HUDEP-2 (cell line): Measurements from ENCODE around the gene HACL1.

Experiments used
- DNase-seq, 76 experiments: peaks; one replicate each; lab custom pipeline; 2025; ENCODE audit not compliant: unreplicated experiment in 76 of 76; lab: John Stamatoyannopoulos, UW

Gene HACL1

DNA sequence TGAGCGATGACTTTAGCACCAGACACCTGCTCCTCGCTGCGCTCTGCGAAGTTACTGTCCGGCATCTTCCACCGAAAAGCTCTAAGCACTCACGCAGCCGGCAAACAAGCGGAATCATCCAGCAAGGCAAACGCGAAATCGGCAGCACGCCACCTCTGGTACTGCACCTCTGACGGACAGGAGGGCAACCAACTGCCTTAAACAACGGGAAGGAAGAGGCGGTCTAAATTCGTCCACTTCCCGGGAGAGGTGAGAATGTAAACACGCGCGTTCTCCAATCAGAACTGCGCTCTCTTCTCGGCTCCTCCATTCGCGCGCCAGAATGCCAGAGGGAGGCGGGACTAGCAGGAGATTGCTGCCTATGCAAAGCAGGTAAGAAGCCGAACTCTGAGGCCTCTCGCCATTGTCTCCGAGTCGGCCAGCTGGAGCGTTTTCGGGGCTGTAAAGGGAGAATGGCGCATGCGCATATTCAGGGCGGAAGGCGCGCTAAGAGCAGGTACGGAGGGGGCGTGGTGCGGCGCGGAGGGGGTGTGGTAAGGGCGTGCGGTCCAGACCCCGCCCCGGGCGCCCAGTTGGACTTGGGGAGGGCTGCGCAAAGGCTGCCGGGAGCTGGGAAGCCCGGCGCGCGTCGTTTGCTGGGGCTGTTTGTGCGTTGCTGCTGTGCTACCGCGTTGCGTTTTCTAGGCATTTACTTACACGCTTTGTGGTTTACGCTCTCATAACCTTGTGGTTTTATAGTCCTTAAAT is at the start of gene HACL1, which contains the start of gene BTD:
TSS of gene HACL1 (minus strand) at position 171 of the 747 bp plus-strand sequence. CDS start at position 65, 106 bp downstream.
TSS of gene BTD (plus strand) at position 347 of the 747 bp plus-strand sequence. CDS start 33,695 bp downstream, outside the sequence.
- no peak for DNase-seq

DNA sequence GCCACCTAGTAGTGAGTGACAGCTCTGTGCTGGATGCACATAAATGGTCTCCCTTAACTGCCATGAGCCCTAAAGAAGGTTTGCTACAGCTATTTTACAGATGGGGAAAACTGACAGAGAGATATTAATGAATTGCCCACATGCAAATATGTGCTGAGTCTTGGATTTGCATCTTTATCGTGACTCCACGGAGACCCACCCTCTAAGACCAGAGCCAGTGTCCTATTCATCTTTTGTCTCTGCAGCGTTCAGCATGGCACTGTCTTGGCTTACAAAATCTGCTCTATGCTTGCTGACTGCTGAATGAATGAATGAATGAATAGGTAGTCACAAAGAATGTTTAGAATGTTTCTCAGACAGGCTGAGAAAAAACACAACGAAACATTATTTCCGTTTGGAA is 48.5 kb upstream of the HACL1 start:
- no peak for DNase-seq

DNA sequence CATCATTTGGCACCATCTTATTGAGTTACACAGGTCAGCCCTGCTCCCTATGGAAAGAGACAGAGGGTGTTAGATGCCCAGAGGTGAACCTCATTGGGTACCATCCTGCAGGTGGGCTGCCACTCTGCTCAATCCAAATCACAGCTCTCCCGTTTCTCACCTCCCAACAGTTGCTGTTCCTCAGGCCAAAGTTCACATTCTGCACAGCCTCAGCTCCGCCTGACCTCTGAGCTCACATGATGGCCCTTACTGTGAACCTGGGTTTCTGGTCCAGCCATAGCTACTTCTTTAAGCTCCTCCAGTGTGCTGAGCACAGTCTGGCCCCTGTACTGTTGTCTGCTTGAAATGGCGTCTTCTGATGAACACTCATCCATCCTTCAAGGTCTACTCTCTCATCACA is 48.0 kb upstream of the HACL1 start:
- DNase-seq = no peak

DNA sequence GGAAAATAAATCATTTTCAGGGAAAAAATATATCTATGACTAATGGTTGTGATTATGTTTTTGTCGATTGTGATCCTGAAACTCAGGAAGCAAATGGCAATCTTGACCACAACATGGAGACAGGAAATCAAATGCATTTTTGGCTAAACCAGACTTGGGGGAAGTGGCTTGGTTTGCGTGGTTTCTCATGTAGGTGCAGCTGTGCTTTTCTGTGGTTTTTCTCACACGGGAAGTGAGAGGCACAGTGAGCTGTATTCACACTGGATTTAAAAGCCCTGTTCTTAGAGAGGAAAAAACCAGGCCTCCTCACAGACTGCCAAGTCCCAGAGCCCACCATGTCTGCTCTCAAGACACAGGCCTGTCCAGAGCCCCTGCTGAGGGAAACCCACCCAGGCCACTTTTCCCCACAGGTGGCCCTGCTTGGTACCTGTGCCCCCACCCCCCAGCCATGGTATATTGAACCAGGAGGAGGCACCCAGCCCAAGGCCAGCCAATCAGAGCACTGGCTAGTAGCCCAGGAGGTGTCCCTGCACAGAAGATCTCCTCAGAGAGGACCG is 46.3 kb upstream of the HACL1 start:
- no peak for DNase-seq

DNA sequence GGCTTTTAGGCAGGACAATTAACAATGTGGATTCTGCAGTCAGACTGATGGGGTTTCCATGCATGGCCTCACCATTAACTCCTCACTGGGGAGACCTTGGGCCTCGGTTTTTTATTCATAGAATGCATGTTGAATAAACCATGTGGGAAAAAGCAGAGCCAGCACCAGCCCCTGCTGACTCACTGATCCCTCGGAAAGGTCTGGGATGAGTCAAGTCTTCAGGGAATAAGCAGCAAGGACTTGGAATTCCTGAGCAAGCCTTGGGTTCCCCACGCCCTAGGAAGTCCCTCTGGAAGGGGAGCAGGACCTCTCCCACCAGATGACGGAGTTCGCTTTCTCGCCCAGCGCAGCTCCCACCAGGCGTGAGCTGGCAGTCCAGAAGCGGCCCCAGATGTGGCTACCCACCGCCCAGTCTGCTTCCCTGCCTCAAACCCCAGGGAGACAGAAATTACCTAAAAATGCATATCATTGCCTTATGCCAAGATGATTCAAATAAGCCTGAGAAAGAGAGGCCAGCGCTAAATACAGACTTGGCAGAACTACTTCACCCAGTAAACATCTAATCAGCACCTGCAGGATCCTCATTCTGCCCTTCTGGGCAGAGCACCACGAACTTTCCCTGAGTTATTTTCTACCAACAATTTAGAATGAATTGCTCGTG is 45.6 kb upstream of the HACL1 start:
- DNase-seq = no peak

GRCh38 chr3:15645740-15646501 is 44.6 kb upstream of the HACL1 start:
- no peak for DNase-seq

- DNase-seq = no peak
Measured at GRCh38 chr3:15645246-15645645, 43.9 kb upstream of the HACL1 start.

GRCh38 chr3:15638891-15639262 is 37.5 kb upstream of the HACL1 start:
- DNase-seq = no peak

- DNase-seq = no peak
Measured at GRCh38 chr3:15638193-15638890, 37.0 kb upstream of the HACL1 start.

DNA sequence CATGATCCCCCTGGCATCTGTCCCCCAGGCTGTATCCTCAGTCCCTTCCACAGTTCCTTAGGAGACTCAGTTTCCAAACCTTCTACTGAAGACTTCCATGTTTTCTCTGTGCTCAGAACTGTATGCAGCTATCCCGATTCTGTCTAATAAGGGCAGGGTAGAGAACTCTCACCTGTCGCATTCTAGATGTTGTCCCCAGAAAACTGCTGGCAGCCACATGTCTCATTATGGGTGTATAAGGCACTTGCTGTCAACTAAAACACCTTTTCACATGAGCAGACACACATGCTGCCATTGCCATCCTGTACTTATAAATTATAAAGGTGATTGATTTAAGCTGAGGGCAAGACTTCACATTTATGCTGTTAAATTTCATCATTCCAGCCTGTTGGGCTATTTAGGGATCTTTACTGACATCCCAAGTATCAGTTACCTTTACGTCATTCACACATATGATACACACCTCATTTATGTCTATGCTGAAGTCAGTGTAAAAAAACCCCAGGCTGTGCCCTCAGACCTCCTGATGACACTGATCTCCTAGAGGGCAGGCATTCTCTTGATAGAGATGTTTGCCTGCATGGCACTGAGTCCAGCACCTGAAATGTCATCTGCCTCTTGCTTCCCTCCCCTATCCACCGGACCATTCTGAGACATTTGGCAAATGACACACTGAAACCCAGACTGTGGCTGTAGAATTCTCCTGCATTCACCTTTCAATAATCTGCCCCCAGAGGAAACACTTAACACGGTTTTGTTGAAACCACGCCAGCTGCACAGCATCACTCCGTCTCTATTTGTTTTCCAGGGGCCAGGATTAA is 36.0 kb upstream of the HACL1 start:
- no peak for DNase-seq

DNA sequence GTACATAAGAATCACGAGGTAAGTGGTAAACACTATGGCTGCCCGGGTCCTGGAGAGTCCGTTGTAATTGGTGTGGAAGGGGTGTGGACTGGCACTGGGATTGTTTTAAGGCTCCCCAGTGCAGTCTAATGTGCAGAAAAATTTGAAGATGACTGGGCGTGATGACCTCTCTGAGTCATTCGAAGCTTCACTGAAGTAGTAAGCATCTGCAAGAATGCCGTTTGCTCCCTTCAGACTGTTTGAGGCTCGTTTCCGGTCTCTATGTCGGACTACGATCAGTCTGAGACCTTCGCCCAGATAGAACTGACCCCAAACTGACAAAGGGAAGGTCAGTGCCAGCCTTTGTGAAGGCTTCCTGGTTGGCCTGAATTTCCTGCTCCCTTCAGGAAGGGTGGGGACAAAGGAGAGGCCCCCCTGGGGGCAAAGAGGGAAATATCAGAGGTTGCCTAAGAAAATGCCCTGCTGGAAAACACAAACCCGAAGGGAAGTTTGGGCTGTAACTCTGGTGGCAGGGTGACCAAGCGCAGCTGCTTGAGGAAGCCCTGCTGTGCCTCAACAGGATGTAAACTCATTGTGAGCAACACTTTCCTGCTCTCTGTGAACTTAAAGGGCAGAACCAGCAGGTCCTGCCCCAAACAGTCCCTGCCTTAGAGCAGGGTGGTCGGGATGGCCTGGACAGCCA is 34.8 kb upstream of the HACL1 start:
- DNase-seq = no peak

DNA sequence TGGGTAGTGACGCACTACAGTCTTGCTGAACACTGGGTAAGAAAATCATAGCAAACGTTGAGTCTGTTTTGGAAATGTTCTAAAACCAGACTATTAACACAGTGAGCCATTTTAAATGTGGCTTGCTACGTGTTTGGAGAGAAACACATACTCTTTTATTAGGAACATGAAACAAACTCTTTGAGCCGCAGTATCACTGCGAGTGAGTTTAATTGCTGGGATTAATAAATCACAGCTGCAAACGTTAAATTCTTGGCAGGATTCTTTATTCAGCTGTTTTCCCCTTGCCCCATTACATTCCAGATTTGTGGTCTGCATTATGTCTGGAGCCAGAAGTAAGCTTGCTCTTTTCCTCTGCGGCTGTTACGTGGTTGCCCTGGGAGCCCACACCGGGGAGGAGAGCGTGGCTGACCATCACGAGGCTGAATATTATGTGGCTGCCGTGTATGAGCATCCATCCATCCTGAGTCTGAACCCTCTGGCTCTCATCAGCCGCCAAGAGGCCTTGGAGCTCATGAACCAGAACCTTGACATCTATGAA is 33.8 kb upstream of the HACL1 start:
- DNase-seq = no peak

GRCh38 chr3:15634671-15635070 is 33.3 kb upstream of the HACL1 start:
- DNase-seq = no peak

- DNase-seq = no peak
Measured at GRCh38 chr3:15633766-15634598, 32.6 kb upstream of the HACL1 start.

- DNase-seq = no peak
Measured at GRCh38 chr3:15633159-15633558, 31.8 kb upstream of the HACL1 start.

DNA sequence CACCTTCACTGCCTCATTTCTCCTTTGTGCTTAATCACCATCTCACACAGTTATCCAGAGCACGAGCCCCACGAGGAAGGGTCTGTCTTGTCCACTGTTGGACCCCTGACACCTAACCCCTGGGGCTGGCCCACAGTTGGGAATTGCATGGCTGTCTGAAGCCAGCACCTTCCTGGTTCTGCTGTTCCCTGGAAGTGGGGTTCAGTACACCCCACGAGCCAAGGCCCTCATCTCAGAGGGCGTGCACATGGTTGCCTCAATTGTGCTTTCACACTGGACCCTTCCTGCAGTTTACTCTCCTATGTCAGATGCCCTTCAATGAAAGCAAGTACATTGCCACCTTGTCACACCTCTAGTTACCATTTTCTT is 30.8 kb upstream of the HACL1 start:
- no peak for DNase-seq

DNA sequence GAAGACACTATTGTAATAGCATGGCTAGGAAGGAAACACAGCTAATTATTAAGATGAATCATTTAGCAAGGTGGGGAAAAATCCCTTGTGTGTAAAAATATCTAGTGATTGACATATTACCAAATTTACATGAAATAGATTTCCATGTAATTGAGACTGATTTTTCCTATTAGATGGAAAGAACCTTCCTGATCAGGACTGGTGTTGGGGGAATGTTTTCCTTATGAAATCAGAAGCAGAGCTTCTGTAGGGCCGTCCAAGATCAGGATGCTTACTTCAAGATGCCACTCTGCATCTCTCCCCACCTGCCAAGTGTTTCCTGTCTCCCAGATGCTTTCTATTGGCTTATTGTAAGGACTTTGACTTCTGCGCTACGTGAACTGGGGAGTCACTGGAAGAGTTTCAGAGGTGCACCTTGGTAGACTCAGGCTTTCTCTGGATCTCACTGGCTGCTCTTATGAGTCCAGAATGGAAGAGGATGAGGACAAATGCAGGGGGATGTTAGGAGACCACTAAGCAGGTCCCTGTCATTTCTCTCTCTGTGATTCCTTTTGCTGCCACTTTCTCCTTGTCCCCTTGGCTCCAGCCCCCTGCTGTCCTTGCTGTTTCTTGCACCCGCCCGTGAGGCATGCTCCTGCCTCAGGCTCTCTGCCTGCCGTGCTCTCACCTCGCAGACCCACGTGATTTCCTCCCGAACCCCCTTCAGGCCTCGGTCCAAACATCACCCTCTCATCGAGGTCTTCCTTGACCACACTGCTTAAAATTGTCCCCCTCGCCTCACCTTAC is 30.2 kb upstream of the HACL1 start:
- no peak for DNase-seq
